Upper lobe of left lung (tissue), 6 donors: Measurements from ENCODE around the gene APOL3. TPM values are rescaled to one million over a fixed set of nuclear protein-coding genes. Genes with fewer than 3 reads are reported as not detected.

Experiments used
- ATAC-seq, 2 donors: fragments of 200-7000 bp; cut with Tn5 transposase; one replicate each; pipeline ENCODE4 v1.9.1; 2022; ENCODE audit warnings: mild to moderate bottlenecking in 2 of 2, moderate library complexity in 2 of 2; ENCODE audit not compliant: low FRiP score in 2 of 2
- DNase-seq, 2 donors: peaks; one replicate each; pipeline ENCODE4 v3.0.0-alpha.2; 2019 to 2020
- H3K27ac ChIP-seq, 4 donors: fragments of 200-600 bp; sonication (generic); one replicate each; pipeline ENCODE4 v1.5.1; 2016 to 2019
- H3K27me3 ChIP-seq, 4 donors: fragments of 200-600 bp; sonication (generic); one replicate each; pipeline ENCODE4 v1.5.1; 2017 to 2019
- H3K36me3 ChIP-seq, 4 donors: fragments of 200-600 bp; sonication (generic); one replicate each; pipeline ENCODE4 v1.5.1; 2016 to 2019
- H3K4me1 ChIP-seq, 4 donors: fragments of 200-600 bp; sonication (generic); one replicate each; pipeline ENCODE4 v1.5.1; 2018 to 2019
- H3K4me3 ChIP-seq, 4 donors: fragments of 200-600 bp; sonication (generic); one replicate each; pipeline ENCODE4 v1.5.1; 2017 to 2019; ENCODE audit warnings: mild to moderate bottlenecking in 2 of 4, moderate library complexity in 1 of 4
- H3K9me3 ChIP-seq, 4 donors: fragments of 200-600 bp; sonication (generic); one replicate each; pipeline ENCODE4 v1.5.1; 2018 to 2019
- CTCF ChIP-seq, 6 experiments: fragments of 450-650 bp in 4 of 6; fragments of 200-600 bp in 2 of 6; sonication (generic) in 2 of 6; IDR thresholded peaks; one replicate each; pipeline ENCODE4 v1.5.1; 2016 to 2019; ENCODE audit warnings: antibody characterized with exemption in 6 of 6
- EP300 ChIP-seq, 4 donors: sonication (generic); formaldehyde crosslinking; IDR thresholded peaks; one replicate each; pipeline ENCODE4 v1.5.1; 2017; ENCODE audit warnings: antibody characterized with exemption in 4 of 4, control low read depth in 2 of 4
- POLR2A ChIP-seq, 4 donors: fragments of 450-650 bp; IDR thresholded peaks; one replicate each; pipeline ENCODE4 v1.5.1; 2016 to 2017; ENCODE audit warnings: antibody characterized with exemption in 4 of 4, mild to moderate bottlenecking in 2 of 4
- POLR2AphosphoS5 ChIP-seq, 2 donors: sonication (generic); formaldehyde crosslinking; IDR thresholded peaks; one replicate each; pipeline ENCODE4 v1.5.1; 2017; ENCODE audit warnings: antibody characterized with exemption in 2 of 2
- WGBS, 2 donors: methylation state at CpG; one replicate each; pipeline ENCODE4 v1.1.5; 2017 to 2018; 5-methylcytosine and 5-hydroxymethylcytosine counted together
- total RNA-seq, 6 donors: library from RNA; depleted of rRNA in 4 of 6; stranded (reverse); fragments of >200 nt in 4 of 6; gene quantifications; one replicate each; pipeline versions ENCODE4 v1.1.0 to v1.2.1, GENCODE V29; 2016 to 2021
- donor health status: DM: no; HTN: no; CAD: no; lungs with moderate emphysema.
- donor health status: DM: no; HTN: yes; CAD: no; lungs with severe emphysema.

The APOL3 gene
- total RNA-seq, 6 donors from 2014 or later = 40.4 to 88.0 (median 54.5) TPM

- no peaks in the 10 kb centered on the region for H3K9me3 ChIP-seq
- DNase-seq (no peak), ATAC-seq (peak in 1 of 2 donors; percentile 59)
- H3K36me3 ChIP-seq = no peaks in the 10 kb centered on the region
- H3K27me3 ChIP-seq = no peaks in the 10 kb centered on the region
- no peak overlapping the region for H3K27ac ChIP-seq
- H3K4me3 ChIP-seq = no peak overlapping the region
- peaks cover 3 to 8% (median 6%) of the 10 kb centered on the region in 4 donors for H3K4me1 ChIP-seq
- TF ChIP-seq CTCF (IDR thresholded peaks at IDR 0.05) = no peak
- no peak for TF ChIP-seq POLR2AphosphoS5 (IDR thresholded peaks at IDR 0.05)
- TF ChIP-seq EP300 (IDR thresholded peaks at IDR 0.05) = no peak
- TF ChIP-seq POLR2A (IDR thresholded peaks at IDR 0.05) = no peak
- 71 to 78% methylated on average over 14 of the region's 14 CpGs for WGBS, 2 donors
These were observed 30.8 kb downstream of the APOL3 start for GRCh38 chr22:36129486-36130388.

- ATAC-seq = no peak
- no peaks in the 10 kb centered on the region for H3K36me3 ChIP-seq
- H3K4me1 ChIP-seq = peaks cover 3 to 9% (median 7%) of the 10 kb centered on the region in 4 donors
- no peak overlapping the region for H3K4me3 ChIP-seq
- WGBS, 2 donors = 93 to 97% methylated on average over 9 of the region's 9 CpGs
- no peak for DNase-seq
- H3K27me3 ChIP-seq = no peaks in the 10 kb centered on the region
- H3K27ac ChIP-seq = no peak overlapping the region
- no peaks in the 10 kb centered on the region for H3K9me3 ChIP-seq
- TF ChIP-seq POLR2AphosphoS5 (IDR thresholded peaks at IDR 0.05) = no peak
- TF ChIP-seq POLR2A (IDR thresholded peaks at IDR 0.05) = no peak
- TF ChIP-seq EP300 (IDR thresholded peaks at IDR 0.05) = no peak
These were observed 31.5 kb downstream of the APOL3 start for GRCh38 chr22:36129071-36129470.

- DNase-seq = no peak
- H3K27me3 ChIP-seq = no peaks in the 10 kb centered on the region
- no peak overlapping the region for H3K4me3 ChIP-seq
- H3K27ac ChIP-seq = no peak overlapping the region
- H3K9me3 ChIP-seq = no peaks in the 10 kb centered on the region
- no peaks in the 10 kb centered on the region for H3K36me3 ChIP-seq
- no peak for ATAC-seq
- 88 to 95% methylated on average over 1 of the region's 1 CpG for WGBS, 2 donors
- TF ChIP-seq POLR2A (IDR thresholded peaks at IDR 0.05) (no peak), POLR2AphosphoS5 (IDR thresholded peaks at IDR 0.05) (no peak), CTCF (IDR thresholded peaks at IDR 0.05) (no peak), EP300 (IDR thresholded peaks at IDR 0.05) (no peak)
- peaks cover 4 to 13% (median 10%) of the 10 kb centered on the region in 4 donors for H3K4me1 ChIP-seq
These were observed 34.5 kb downstream of the APOL3 start for GRCh38 chr22:36125994-36126531.

GRCh38 chr22:36125434-36125833 lies 35.1 kb downstream of the APOL3 start:
- H3K4me1 ChIP-seq = peaks cover 4 to 13% (median 10%) of the 10 kb centered on the region in 4 donors
- no peak for DNase-seq

More at GRCh38 chr22:36125434-36125833, 35.1 kb downstream of the APOL3 start:
- TF ChIP-seq POLR2A (IDR thresholded peaks at IDR 0.05) (no peak), EP300 (IDR thresholded peaks at IDR 0.05) (no peak), POLR2AphosphoS5 (IDR thresholded peaks at IDR 0.05) (no peak), CTCF (IDR thresholded peaks at IDR 0.05) (no peak)
- H3K27ac ChIP-seq = no peak overlapping the region
- no peak overlapping the region for H3K4me3 ChIP-seq
- WGBS, 2 donors = 91 to 94% methylated on average over 6 of the region's 6 CpGs
- ATAC-seq = no peak
- no peaks in the 10 kb centered on the region for H3K27me3 ChIP-seq
- no peaks in the 10 kb centered on the region for H3K9me3 ChIP-seq
- H3K36me3 ChIP-seq = no peaks in the 10 kb centered on the region
